Endodermal cell (in vitro differentiated cells): ENCODE measurements around the gene ARHGAP35. TPM values are rescaled to one million over a fixed set of nuclear protein-coding genes. Genes with fewer than 3 reads are reported as not detected.

Experiments
- DNase-seq: peaks from one replicate; pipeline ENCODE4 v3.0.0-alpha.2; 2017
- H3K27ac ChIP-seq: 2 replicates; pipeline ENCODE4 v1.5.1; 2013; ENCODE audit warnings: mild to moderate bottlenecking, low read depth, low read length, moderate library complexity
- H3K27me3 ChIP-seq: 2 replicates; pipeline ENCODE4 v1.6.1; 2013; ENCODE audit warnings: mild to moderate bottlenecking, low read length, moderate library complexity; ENCODE audit not compliant: insufficient read depth, control insufficient read depth, poor library complexity, severe bottlenecking
- H3K36me3 ChIP-seq: 2 replicates; pipeline ENCODE4 v1.7.0; 2013; ENCODE audit warnings: mild to moderate bottlenecking, low read length, moderate library complexity; ENCODE audit not compliant: control insufficient read depth, insufficient read depth
- H3K4me1 ChIP-seq: one replicate; pipeline ENCODE4 v1.7.0; 2013; ENCODE audit warnings: low read length; ENCODE audit not compliant: control insufficient read depth, insufficient read depth
- H3K4me3 ChIP-seq: 2 replicates; pipeline ENCODE4 v1.5.1; 2013; ENCODE audit warnings: mild to moderate bottlenecking, low read length, moderate library complexity
- H3K9ac ChIP-seq: 2 replicates; pipeline ENCODE4 v1.6.1; 2013; ENCODE audit warnings: mild to moderate bottlenecking, low read length, moderate library complexity; ENCODE audit not compliant: poor library complexity, severe bottlenecking; ENCODE audit errors: extremely low read depth
- H3K9me3 ChIP-seq: 2 replicates; pipeline ENCODE4 v1.6.1; 2013; ENCODE audit warnings: mild to moderate bottlenecking, low read length, moderate library complexity; ENCODE audit not compliant: control insufficient read depth
- H3K27ac Mint-ChIP-seq: 2 replicates; pipeline ENCODE4 v1.8.0; 2020; ENCODE audit warnings: mixed read lengths
- H3K27me3 Mint-ChIP-seq: 2 replicates; pipeline ENCODE4 v1.8.0; 2021; ENCODE audit warnings: mild to moderate bottlenecking, mixed read lengths; ENCODE audit not compliant: insufficient read depth
- H3K36me3 Mint-ChIP-seq: 2 replicates; pipeline ENCODE4 v1.8.0; 2020; ENCODE audit warnings: low read depth, mixed read lengths
- H3K4me1 Mint-ChIP-seq: 2 replicates; pipeline ENCODE4 v1.8.0; 2020; ENCODE audit warnings: mixed read lengths
- H3K4me3 Mint-ChIP-seq: 2 replicates; pipeline ENCODE4 v1.8.0; 2020; ENCODE audit warnings: mild to moderate bottlenecking, moderate library complexity, mixed read lengths
- H3K9me3 Mint-ChIP-seq: 2 replicates; pipeline ENCODE4 v1.8.0; 2020; ENCODE audit warnings: mild to moderate bottlenecking, mixed read lengths
- WGBS, 2 experiments: methylation state at CpG; one replicate each; pipeline versions ENCODE4 v1.1.5 to v1.1.7; 2013; ENCODE audit warnings: missing lambda C conversion rate in 2 of 2, mixed read lengths in 1 of 2; ENCODE audit not compliant: insufficient coverage in 1 of 2, insufficient read length in 1 of 2; 5-methylcytosine and 5-hydroxymethylcytosine counted together
- total RNA-seq, 2 donors: library from RNA; stranded (reverse); fragmentation: NEBNext Ultra II Directional in 1 of 2; extraction: Animal tissue kit (Norgen Biotek cat#: 25700) in 1 of 2; gene quantifications; 2 replicates in 1 of 2; 3 replicates in 1 of 2; pipeline ENCODE4 v1.2.1, GENCODE V29; 2021
- TF ChIP-seq, protein P1 (sequence below): fragments of 200-600 bp; sonication (generic); conservative IDR thresholded peaks from 2 replicates; pipeline ENCODE4 v1.5.0; 2021; ENCODE audit warnings: antibody characterized with exemption, mild to moderate bottlenecking

Gene ARHGAP35
- total RNA-seq, 2 donors from 2014 or later: 41.4 to 41.6 TPM

DNA sequence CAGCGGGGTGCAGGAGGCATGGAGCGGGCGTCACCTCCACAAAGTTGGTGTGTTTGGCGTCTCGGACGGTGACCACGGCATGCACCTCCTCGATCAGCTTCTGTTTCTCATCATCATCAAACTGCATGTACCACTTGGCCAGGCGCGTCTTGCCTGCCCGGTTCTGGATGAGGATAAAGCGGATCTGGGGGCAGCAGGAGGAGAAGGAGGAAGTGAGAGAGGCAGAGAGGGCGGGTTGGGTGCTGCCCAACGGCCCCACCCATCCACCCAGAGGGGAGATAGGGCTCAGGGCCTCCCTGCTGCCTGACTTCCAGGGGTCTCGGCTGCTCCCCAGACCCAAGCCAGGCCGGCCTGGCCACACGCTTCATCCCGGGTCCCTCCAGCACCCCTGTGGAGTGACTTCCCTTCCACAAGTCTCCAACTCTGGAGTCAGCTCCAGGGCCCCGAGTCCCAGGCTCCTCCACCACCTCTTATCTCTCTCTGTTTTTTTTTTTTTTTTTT lies 14.8 kb upstream of the ARHGAP35 start:
- H3K4me3 ChIP-seq: no peak overlapping the region
- Mint-ChIP-seq H3K27me3 (no peaks in the 10 kb centered on the region), H3K27ac (peak overlapping the region; percentile 48), H3K36me3 (peaks cover 37% of the 10 kb centered on the region), H3K9me3 (no peaks in the 10 kb centered on the region), H3K4me1 (peaks cover 11% of the 10 kb centered on the region), H3K4me3 (no peak overlapping the region)
- no peaks in the 10 kb centered on the region for H3K9me3 ChIP-seq
- TF ChIP-seq, protein P1, sequence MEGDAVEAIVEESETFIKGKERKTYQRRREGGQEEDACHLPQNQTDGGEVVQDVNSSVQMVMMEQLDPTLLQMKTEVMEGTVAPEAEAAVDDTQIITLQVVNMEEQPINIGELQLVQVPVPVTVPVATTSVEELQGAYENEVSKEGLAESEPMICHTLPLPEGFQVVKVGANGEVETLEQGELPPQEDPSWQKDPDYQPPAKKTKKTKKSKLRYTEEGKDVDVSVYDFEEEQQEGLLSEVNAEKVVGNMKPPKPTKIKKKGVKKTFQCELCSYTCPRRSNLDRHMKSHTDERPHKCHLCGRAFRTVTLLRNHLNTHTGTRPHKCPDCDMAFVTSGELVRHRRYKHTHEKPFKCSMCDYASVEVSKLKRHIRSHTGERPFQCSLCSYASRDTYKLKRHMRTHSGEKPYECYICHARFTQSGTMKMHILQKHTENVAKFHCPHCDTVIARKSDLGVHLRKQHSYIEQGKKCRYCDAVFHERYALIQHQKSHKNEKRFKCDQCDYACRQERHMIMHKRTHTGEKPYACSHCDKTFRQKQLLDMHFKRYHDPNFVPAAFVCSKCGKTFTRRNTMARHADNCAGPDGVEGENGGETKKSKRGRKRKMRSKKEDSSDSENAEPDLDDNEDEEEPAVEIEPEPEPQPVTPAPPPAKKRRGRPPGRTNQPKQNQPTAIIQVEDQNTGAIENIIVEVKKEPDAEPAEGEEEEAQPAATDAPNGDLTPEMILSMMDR: no peak
- no peaks in the 10 kb centered on the region for H3K4me1 ChIP-seq
- H3K27me3 ChIP-seq: no peaks in the 10 kb centered on the region
- no peak for DNase-seq
- 96 to 98% methylated on average over 9 to 19 of the region's 19 CpGs for WGBS, 2 experiments
- no peak overlapping the region for H3K9ac ChIP-seq
- no peak overlapping the region for H3K27ac ChIP-seq
- H3K36me3 ChIP-seq: peaks cover 54% of the 10 kb centered on the region

DNA sequence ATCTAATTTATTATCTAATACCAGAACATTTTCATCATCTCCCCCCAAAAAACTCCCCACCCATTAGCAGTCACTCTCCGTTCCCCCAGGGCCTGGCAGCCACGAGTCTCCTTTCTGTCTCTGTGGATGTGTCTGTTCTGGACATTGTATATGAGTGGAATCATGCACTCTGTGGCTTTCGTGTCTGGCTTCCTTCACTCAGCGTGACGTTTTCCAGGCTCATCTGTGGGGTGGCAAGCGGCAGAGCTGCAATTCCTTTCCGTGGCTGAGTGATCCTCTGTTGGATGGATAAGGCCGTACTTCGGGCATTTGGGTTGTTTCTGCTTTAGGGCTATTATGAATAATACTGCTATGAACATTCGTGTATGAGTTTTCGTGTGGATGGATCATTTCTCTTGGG lies 13.3 kb upstream of the ARHGAP35 start:
- no peak for DNase-seq
- Histone ChIP-seq H3K4me1 (no peaks in the 10 kb centered on the region), H3K27me3 (no peaks in the 10 kb centered on the region), H3K4me3 (no peak overlapping the region), H3K9me3 (no peaks in the 10 kb centered on the region), H3K27ac (no peak overlapping the region), H3K9ac (no peak overlapping the region), H3K36me3 (peaks cover 46% of the 10 kb centered on the region)
- H3K4me1 Mint-ChIP-seq: peaks cover 11% of the 10 kb centered on the region
- WGBS, 2 experiments: 94 to 96% methylated on average over 9 to 11 of the region's 11 CpGs
- H3K27me3 Mint-ChIP-seq: no peaks in the 10 kb centered on the region
- H3K36me3 Mint-ChIP-seq: peaks cover 29% of the 10 kb centered on the region
- no peak overlapping the region for H3K4me3 Mint-ChIP-seq
- no peaks in the 10 kb centered on the region for H3K9me3 Mint-ChIP-seq
- TF ChIP-seq, protein P1: no peak
- H3K27ac Mint-ChIP-seq: no peak overlapping the region

DNA sequence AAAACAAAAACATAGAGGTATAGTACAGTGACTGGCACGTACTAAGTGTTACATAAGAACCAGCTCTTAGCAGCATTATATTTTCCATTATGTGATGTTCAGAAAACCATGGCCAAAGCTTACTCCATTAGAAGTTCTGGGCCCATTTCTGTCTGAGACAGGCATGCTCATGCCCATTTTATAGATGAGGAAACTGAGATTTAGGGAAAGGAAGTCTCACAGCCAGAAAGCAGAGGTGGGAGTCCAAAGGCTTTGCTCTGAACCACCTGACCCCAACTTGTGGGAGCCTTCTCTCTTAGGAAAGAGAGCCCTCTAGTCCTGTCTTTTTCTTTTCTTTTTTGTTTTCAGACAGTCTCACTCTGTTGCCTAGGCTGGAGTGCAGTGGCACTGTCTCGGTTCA lies 12.4 kb upstream of the ARHGAP35 start:
- WGBS, 2 experiments: 94 to 96% methylated on average over 2 of the region's 2 CpGs
- Histone ChIP-seq H3K9me3 (no peaks in the 10 kb centered on the region), H3K9ac (no peak overlapping the region), H3K4me3 (no peak overlapping the region), H3K4me1 (no peaks in the 10 kb centered on the region), H3K36me3 (peaks cover 38% of the 10 kb centered on the region), H3K27ac (no peak overlapping the region), H3K27me3 (no peaks in the 10 kb centered on the region)
- peaks cover 11% of the 10 kb centered on the region for H3K4me1 Mint-ChIP-seq
- no peaks in the 10 kb centered on the region for H3K9me3 Mint-ChIP-seq
- no peak overlapping the region for H3K27ac Mint-ChIP-seq
- no peak for DNase-seq
- TF ChIP-seq, protein P1: no peak
- peaks cover 22% of the 10 kb centered on the region for H3K36me3 Mint-ChIP-seq
- no peaks in the 10 kb centered on the region for H3K27me3 Mint-ChIP-seq
- H3K4me3 Mint-ChIP-seq: no peak overlapping the region
